Adrenal gland (tissue), 12 donors: ENCODE measurements around the gene IL10. TPM values are rescaled to one million over a fixed set of nuclear protein-coding genes. Genes with fewer than 3 reads are reported as not detected.
"Not testable (repeated sequence)": the region's sequence is repeated elsewhere in the genome, so short reads cannot be mapped to it uniquely, and the experiment has no call there.

ENCODE experiments used
- DNase-seq, 7 donors: peaks; one replicate each; pipeline ENCODE4 v3.0.0-alpha.2; 2019 to 2020
- H3K27ac ChIP-seq, 5 donors: fragments of 200-600 bp; sonication (generic) in 4 of 5; 1 replicate in 3 of 5; 2 replicates in 2 of 5; pipeline versions ENCODE4 v1.5.1 to v1.8.0; 2016 to 2020; ENCODE audit warnings: mild to moderate bottlenecking in 1 of 5
- H3K27me3 ChIP-seq: fragments of 200-600 bp; 2 replicates; pipeline ENCODE4 v1.8.0; 2021
- H3K36me3 ChIP-seq, 2 donors: fragments of 200-600 bp; replicated peaks in 1 of 2; 1 replicate in 1 of 2; 2 replicates in 1 of 2; pipeline versions ENCODE4 v1.5.1 to v1.8.0; 2018 to 2022
- H3K4me1 ChIP-seq, 2 donors: fragments of 200-600 bp; replicated peaks in 1 of 2; 1 replicate in 1 of 2; 2 replicates in 1 of 2; pipeline versions ENCODE4 v1.5.1 to v1.8.0; 2018 to 2021
- H3K4me3 ChIP-seq, 4 donors: fragments of 200-600 bp; sonication (generic) in 3 of 4; one replicate each; pipeline ENCODE4 v1.5.1; 2016 to 2018
- H3K9me3 ChIP-seq, 3 donors: fragments of 200-600 bp; sonication (generic) in 1 of 3; replicated peaks in 1 of 3; 1 replicate in 2 of 3; 2 replicates in 1 of 3; pipeline versions ENCODE4 v1.5.1 to v1.8.0; 2016 to 2021
- POLR2A ChIP-seq, 2 donors: fragments of 450-650 bp; IDR thresholded peaks; one replicate each; pipeline ENCODE4 v1.6.1; 2017; ENCODE audit warnings: antibody characterized with exemption in 2 of 2, mild to moderate bottlenecking in 2 of 2, moderate library complexity in 1 of 2
- WGBS, 4 donors: extraction: QIAGEN DNeasy Blood & Tissue Kit in 2 of 4; methylation state at CpG; one replicate each; pipeline versions ENCODE4 v1.1.5 to v1.1.7; 2013 to 2017; 5-methylcytosine and 5-hydroxymethylcytosine counted together
- intact Hi-C, 2 donors: fragments of 100-400 bp; cut with DNase I; formaldehyde crosslinking; loops; one replicate each; pipeline versions ENCODE4 v1.14.1 to v1.15.0; 2022 to 2023
- polyA plus RNA-seq, 3 donors: library from polyadenylated mRNA; stranded (reverse); fragments of 200-250 nt in 2 of 3; fragments of 350-450 nt in 1 of 3; fragmentation: Illumina TruSeq in 1 of 3; extraction: RNeasy Lipid Tissue Mini Kit (QIAGEN cat#74804) in 1 of 3; gene quantifications; one replicate each; pipeline ENCODE4 v1.2.3, GENCODE V29; 2013 to 2014
- total RNA-seq, 9 donors: library from RNA; depleted of rRNA in 4 of 9; stranded (reverse); fragments of >200 nt in 4 of 9; fragments of 120-200 nt in 1 of 9; fragmentation: NEBNext Ultra II Directional in 1 of 9; extraction: Animal tissue kit (Norgen Biotek cat#: 25700) in 1 of 9; gene quantifications; one replicate each; pipeline versions ENCODE4 v1.1.0 to v1.2.4, GENCODE V29; 2013 to 2023
- TF ChIP-seq, protein P1 (sequence below), 6 experiments: fragments of 450-650 bp in 4 of 6; fragments of 200-600 bp in 2 of 6; sonication (generic) in 1 of 6; IDR thresholded peaks; 1 replicate in 5 of 6; 2 replicates in 1 of 6; pipeline versions ENCODE4 v1.5.1 to v1.8.0; 2016 to 2021; ENCODE audit warnings: antibody characterized with exemption in 6 of 6, mild to moderate bottlenecking in 2 of 6, moderate library complexity in 1 of 6
- donor health status: healthy with polysubstance abuse.
- donor health status: Bipolar disorder and iron deficiency.
- donor health status: DM: yes; HTN: yes; CAD: no.
- donor health status: DM: no; HTN: no; CAD: no.
- donor health status: DM: no; HTN: no; CAD: no.
- donor health status: DM: yes; HTN: yes; CAD: no.

IL10 gene
- total and polyA plus RNA-seq, 12 donors = 0.33 to 8.5 (median 2.9) TPM

DNA sequence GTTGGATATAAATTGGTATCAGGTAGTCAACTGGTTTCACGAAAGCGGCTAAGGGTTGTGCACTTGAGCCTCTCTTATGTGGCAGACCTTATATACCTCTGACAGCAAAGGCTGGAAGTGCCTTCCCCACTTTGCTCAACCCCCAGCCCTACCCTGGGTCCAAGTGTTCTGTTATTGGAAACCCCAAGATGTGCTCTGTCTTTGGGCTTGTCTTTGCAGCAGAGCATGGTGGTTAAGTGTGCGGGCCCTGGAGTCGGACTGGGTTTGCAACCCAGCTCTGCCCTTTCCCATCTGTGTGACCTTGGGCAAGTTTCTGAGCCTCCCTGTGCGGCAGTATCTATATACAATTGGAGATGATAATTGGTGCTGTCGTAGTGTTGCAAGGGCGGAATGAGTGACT is 11.2 kb upstream of the IL10 start:
- Histone ChIP-seq H3K9me3 (no peaks in the 10 kb centered on the region), H3K27ac (no peak overlapping the region), H3K4me1 (no peaks in the 10 kb centered on the region), H3K4me3 (no peak overlapping the region), H3K36me3 (no peaks in the 10 kb centered on the region), H3K27me3 (no peaks in the 10 kb centered on the region)
- intact Hi-C loops = no loop called here
- DNase-seq = no peak
- WGBS, 4 donors = 75 to 90% (median 81%) methylated on average over 6 to 7 of the region's 7 CpGs
- TF ChIP-seq, protein P1, sequence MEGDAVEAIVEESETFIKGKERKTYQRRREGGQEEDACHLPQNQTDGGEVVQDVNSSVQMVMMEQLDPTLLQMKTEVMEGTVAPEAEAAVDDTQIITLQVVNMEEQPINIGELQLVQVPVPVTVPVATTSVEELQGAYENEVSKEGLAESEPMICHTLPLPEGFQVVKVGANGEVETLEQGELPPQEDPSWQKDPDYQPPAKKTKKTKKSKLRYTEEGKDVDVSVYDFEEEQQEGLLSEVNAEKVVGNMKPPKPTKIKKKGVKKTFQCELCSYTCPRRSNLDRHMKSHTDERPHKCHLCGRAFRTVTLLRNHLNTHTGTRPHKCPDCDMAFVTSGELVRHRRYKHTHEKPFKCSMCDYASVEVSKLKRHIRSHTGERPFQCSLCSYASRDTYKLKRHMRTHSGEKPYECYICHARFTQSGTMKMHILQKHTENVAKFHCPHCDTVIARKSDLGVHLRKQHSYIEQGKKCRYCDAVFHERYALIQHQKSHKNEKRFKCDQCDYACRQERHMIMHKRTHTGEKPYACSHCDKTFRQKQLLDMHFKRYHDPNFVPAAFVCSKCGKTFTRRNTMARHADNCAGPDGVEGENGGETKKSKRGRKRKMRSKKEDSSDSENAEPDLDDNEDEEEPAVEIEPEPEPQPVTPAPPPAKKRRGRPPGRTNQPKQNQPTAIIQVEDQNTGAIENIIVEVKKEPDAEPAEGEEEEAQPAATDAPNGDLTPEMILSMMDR (IDR thresholded peaks at IDR 0.05) = no peak
- TF ChIP-seq POLR2A (IDR thresholded peaks at IDR 0.05) = no peak

DNA sequence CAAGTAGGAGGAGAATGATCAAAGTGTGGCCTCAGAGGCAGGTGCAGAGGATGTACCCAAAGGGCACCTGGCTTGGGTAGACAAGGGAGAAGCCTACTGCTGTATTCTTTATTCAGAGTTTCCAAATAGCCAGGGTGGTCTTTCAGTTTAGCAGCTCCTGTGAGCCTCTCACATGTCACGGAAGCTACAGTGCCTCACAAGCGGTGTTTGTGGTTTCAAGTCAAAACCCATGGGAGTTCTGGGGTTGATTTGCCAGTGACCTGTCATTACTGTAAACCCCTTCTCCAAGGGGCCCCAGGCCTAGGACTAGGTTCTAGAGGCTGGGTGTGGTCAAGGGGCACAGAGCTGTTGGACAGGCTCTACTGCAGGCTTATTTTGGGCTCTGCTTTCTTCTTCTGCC is 10.2 kb upstream of the IL10 start:
- intact Hi-C loops = no loop called here
- H3K27me3 ChIP-seq = no peaks in the 10 kb centered on the region
- H3K4me3 ChIP-seq = no peak overlapping the region
- no peak for DNase-seq
- TF ChIP-seq, protein P1 (IDR thresholded peaks at IDR 0.05) = no peak
- no peak for TF ChIP-seq POLR2A (IDR thresholded peaks at IDR 0.05)
- no peak overlapping the region for H3K27ac ChIP-seq
- no peaks in the 10 kb centered on the region for H3K4me1 ChIP-seq
- H3K9me3 ChIP-seq = no peaks in the 10 kb centered on the region
- WGBS, 4 donors = 86 to 100% (median 95%) methylated on average over 2 of the region's 2 CpGs
- H3K36me3 ChIP-seq = no peaks in the 10 kb centered on the region

DNA sequence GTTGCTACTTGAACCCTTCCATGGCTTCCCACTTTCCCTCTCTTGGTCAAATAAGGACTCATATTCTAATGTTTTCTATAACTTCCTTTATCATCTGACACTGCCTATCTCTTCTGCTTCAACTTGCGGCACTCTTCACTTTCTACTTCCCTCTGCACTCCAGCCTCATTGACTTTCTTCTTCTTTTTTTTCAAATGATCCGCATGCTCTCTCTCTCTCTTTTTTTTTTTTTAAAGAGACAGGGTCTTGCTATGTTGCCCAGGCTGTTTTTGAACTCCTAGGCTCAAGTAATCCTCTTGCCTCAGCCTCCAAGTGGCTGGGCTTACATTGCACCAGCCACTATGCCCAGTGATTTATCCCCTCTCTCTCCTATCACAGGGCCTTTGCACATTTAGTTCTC is 7.3 kb upstream of the IL10 start:
- intact Hi-C loops = no loop called here
- H3K4me3 ChIP-seq = no peak overlapping the region

DNA sequence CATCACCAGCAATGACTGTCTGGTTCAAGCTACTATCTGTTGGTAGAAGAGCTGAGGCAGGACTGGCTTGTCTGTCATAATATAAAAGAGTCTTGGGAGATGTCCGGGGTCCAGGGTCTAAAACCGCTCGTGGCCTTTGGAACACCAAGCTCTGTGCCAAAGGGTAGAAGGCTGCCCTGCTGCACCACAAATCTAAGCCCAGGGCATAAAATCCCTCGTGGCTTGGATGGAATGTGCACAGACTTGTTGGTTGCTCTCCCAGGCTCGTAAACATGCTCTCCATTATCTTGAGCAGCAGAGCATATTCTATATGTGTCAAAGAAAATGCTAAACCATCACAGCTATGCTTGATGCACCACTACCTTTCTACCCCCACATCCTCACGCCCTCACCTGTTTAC is 6.6 kb upstream of the IL10 start:
- intact Hi-C loops, H3K4me3 ChIP-seq, DNase-seq, H3K27me3 ChIP-seq, H3K9me3 ChIP-seq, H3K4me1 ChIP-seq, H3K36me3 ChIP-seq, H3K27ac ChIP-seq: not testable (repeated sequence)
- 73 to 85% (median 74%) methylated on average over 6 of the region's 6 CpGs for WGBS, 4 donors

More for the DNA sequence above, 7.3 kb upstream of the IL10 start:
- DNase-seq = no peak
- Histone ChIP-seq H3K36me3 (no peaks in the 10 kb centered on the region), H3K4me1 (no peaks in the 10 kb centered on the region), H3K27me3 (no peaks in the 10 kb centered on the region), H3K27ac (no peak overlapping the region), H3K9me3 (no peaks in the 10 kb centered on the region)
- 60 to 71% (median 63%) methylated on average over 2 of the region's 2 CpGs for WGBS, 4 donors
- TF ChIP-seq, protein P1 (IDR thresholded peaks at IDR 0.05) = no peak
- TF ChIP-seq POLR2A (IDR thresholded peaks at IDR 0.05) = no peak

DNA sequence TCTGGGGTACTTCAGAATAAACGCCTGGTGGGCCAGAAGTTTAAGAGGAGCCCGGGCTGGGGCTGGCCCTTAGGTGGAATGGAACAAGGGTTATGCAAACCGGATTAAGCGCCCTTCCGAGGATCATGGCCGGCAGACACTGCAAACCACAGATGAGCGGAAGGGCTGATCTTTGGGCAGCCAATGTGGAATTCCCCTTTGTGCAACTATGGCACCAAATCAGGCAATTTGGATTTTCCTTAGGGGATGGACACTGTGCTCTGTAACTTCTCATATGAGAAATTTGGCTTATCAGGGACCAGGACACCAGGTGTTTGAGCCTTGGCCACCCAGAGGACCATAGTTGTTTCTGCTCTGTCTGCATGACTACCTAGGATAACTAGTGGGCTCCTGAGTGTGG is 5.7 kb upstream of the IL10 start:
- H3K27me3 ChIP-seq = no peaks in the 10 kb centered on the region
- H3K36me3 ChIP-seq = no peaks in the 10 kb centered on the region
- no peak overlapping the region for H3K27ac ChIP-seq
- H3K9me3 ChIP-seq = no peaks in the 10 kb centered on the region
- H3K4me3 ChIP-seq = no peak overlapping the region
- 77 to 89% (median 80%) methylated on average over 7 of the region's 7 CpGs for WGBS, 4 donors
- H3K4me1 ChIP-seq = no peaks in the 10 kb centered on the region
- intact Hi-C loops = no loop called here
- DNase-seq = no peak
- TF ChIP-seq, protein P1 (IDR thresholded peaks at IDR 0.05) = no peak
